ENCODE measurements around the gene RPL34. TPM values are rescaled to one million over a fixed set of nuclear protein-coding genes. Genes with fewer than 3 reads are reported as not detected.
A peak's percentile ranks its signal among the peaks of the same experiment; 100 is the strongest.

Gene RPL34
- total RNA-seq, 1 donor from 2014 or later, result 726 TPM

DNA sequence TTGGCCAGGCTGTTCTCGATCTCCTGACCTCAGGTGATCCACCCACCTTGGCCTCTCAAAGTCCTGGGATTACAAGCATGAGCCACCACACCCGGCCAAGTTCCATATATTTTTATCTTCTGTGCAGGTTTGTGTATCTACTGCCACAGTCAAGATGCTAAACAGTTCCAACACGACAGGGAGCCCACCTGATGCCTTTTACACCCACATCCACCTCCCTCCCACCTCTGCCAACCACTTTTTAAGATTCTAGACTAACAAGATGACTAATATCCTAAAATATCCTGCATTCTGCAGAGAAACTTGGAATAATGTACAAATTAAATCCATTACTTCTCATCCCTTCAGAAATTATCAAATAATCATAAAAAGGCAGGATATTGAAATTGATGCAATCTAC, 19.3 kb upstream of the RPL34 start:
- Histone ChIP-seq H3K27me3 (ENCODE audit: low read depth) (no peaks in the 10 kb centered on the region), H3K4me1 (no peaks in the 10 kb centered on the region), H3K4me3 (no peak overlapping the region), H3K9me3 (replicated peaks) (peaks cover 2% of the 10 kb centered on the region), H3K27ac (replicated peaks) (no peak overlapping the region), H3K36me3 (no peaks in the 10 kb centered on the region)
- TF ChIP-seq, protein P1, sequence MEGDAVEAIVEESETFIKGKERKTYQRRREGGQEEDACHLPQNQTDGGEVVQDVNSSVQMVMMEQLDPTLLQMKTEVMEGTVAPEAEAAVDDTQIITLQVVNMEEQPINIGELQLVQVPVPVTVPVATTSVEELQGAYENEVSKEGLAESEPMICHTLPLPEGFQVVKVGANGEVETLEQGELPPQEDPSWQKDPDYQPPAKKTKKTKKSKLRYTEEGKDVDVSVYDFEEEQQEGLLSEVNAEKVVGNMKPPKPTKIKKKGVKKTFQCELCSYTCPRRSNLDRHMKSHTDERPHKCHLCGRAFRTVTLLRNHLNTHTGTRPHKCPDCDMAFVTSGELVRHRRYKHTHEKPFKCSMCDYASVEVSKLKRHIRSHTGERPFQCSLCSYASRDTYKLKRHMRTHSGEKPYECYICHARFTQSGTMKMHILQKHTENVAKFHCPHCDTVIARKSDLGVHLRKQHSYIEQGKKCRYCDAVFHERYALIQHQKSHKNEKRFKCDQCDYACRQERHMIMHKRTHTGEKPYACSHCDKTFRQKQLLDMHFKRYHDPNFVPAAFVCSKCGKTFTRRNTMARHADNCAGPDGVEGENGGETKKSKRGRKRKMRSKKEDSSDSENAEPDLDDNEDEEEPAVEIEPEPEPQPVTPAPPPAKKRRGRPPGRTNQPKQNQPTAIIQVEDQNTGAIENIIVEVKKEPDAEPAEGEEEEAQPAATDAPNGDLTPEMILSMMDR (IDR thresholded peaks at IDR 0.05; ENCODE audit: borderline replicate concordance), result no peak
- no peak for DNase-seq
- intact Hi-C loops (cut with micrococcal nuclease), result no loop called here

DNA sequence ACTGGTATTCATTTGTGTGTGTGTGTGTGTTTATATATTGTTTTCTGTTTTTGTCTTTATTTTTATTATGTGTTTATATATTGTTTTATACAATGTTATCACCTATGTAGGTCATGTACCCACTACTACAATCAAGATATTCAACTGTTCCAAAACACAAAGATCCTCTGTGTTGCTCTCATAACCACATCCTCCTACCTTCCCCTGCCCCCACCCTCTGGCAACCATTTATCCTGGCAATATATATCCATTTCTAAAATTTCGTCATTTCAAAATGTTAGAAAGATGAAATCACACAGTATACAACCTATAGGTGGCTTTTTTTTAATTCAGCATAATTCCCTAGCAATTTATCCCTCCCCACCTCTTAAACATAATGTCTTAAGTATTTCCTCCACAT, 18.8 kb upstream of the RPL34 start:
- Histone ChIP-seq H3K36me3 (no peaks in the 10 kb centered on the region), H3K4me3 (no peak overlapping the region), H3K27me3 (ENCODE audit: low read depth) (no peaks in the 10 kb centered on the region), H3K4me1 (no peaks in the 10 kb centered on the region), H3K9me3 (replicated peaks) (peaks cover 6% of the 10 kb centered on the region), H3K27ac (replicated peaks) (no peak overlapping the region)
- DNase-seq, result no peak
- intact Hi-C loops (cut with micrococcal nuclease), result no loop called here
- TF ChIP-seq, protein P1 (IDR thresholded peaks at IDR 0.05; ENCODE audit: borderline replicate concordance), result no peak

DNA sequence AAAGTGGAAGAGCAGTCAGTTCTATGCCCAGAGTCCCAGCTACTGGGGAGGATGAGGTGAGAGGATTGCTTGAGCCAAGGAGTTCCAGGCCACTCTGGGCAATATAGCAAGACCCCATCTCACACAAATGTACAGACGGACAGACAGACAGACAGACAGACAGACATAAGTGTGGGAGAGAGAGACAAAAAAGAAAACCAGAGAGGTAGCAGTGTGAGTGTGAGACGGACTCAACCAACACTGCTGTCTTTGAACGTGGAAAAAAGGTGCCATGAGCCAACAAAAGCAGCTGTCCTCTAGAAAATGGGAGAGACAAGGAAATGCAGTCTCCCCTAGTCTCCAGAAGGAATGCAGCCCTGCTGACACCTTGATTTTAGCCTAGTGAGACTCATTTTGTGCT, 18.2 kb upstream of the RPL34 start:
- Histone ChIP-seq H3K4me3 (no peak overlapping the region), H3K4me1 (no peaks in the 10 kb centered on the region), H3K27ac (replicated peaks) (no peak overlapping the region), H3K9me3 (replicated peaks) (peaks cover 6% of the 10 kb centered on the region), H3K36me3 (no peaks in the 10 kb centered on the region), H3K27me3 (ENCODE audit: low read depth) (no peaks in the 10 kb centered on the region)
- no peak for DNase-seq
- intact Hi-C loops (cut with micrococcal nuclease), result no loop called here
- TF ChIP-seq, protein P1 (IDR thresholded peaks at IDR 0.05; ENCODE audit: borderline replicate concordance), result no peak

DNA sequence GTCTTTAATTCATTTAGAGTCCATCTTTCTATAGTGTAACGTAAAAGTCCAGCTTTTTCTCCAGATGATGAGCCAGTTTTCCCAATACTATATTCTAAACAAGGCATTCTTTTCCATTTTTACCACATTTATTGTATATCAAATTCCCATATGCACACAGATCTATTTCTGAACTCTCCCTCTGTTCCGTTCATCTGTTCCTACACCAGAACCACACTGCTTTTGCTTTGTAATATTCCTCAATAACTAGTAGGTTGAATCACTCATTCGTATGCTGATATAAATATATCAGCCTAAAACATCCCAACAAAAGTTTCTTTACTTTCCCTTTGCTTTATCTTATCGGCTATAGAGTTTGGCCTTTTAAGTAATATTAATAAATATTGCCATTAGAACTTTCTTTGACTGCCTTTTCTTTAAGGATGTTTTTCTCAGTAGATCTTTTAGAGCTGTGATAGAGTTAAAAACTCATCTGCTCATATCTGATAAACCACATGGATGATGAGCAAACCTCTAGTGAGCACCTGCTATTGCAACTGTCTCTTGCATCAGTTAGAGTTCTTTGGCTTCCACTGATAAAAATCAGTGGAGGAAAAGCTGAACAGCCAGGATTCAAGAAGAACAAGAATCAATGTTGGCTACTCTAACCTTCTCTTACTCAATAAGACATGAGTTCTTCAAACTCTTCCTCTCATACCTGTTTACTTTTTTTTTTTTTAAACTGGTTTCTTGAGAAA, 13.1 kb upstream of the RPL34 start:
- H3K27ac ChIP-seq (replicated peaks), result no peak overlapping the region
- peaks cover 6% of the 10 kb centered on the region for H3K9me3 ChIP-seq (replicated peaks)
- peaks cover 2% of the 10 kb centered on the region for H3K4me1 ChIP-seq
- intact Hi-C loops (cut with micrococcal nuclease), result no loop called here
- no peaks in the 10 kb centered on the region for H3K36me3 ChIP-seq
- DNase-seq, result no peak
- no peaks in the 10 kb centered on the region for H3K27me3 ChIP-seq (ENCODE audit: low read depth)
- TF ChIP-seq, protein P1 (IDR thresholded peaks at IDR 0.05; ENCODE audit: borderline replicate concordance), result no peak
- H3K4me3 ChIP-seq, result no peak overlapping the region

DNA sequence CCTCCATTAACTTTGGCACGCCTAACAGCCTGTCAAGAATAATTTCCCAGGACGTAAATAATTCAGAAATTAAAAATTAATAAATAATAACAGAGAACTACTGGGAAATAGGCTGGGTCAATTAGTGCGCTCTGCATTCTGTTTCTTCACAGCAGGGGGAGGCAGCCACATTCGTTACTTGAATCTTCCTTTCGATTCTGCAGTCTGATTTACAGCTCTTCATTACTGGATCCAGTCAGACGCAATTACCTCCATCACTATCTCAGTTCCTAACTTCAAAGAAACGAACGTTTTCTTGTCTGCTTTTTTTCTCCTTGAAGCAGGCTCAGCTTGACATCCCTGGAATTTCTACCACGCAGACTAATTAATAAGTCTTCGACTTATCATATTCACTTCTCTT, 9.0 kb upstream of the RPL34 start:
- no peaks in the 10 kb centered on the region for H3K27me3 ChIP-seq (ENCODE audit: low read depth)
- no peak for DNase-seq
- H3K27ac ChIP-seq (replicated peaks), result no peak overlapping the region
- H3K9me3 ChIP-seq (replicated peaks), result peaks cover 19% of the 10 kb centered on the region
- peaks cover 9% of the 10 kb centered on the region for H3K4me1 ChIP-seq
- H3K36me3 ChIP-seq, result no peaks in the 10 kb centered on the region
- peak overlapping the region; percentile 50 for H3K4me3 ChIP-seq
- TF ChIP-seq, protein P1 (IDR thresholded peaks at IDR 0.05; ENCODE audit: borderline replicate concordance), result peak; percentile 27
- intact Hi-C loops (cut with micrococcal nuclease), result no loop called here
